ENCODE results near the gene ASTN2.

The ASTN2 gene

DNA sequence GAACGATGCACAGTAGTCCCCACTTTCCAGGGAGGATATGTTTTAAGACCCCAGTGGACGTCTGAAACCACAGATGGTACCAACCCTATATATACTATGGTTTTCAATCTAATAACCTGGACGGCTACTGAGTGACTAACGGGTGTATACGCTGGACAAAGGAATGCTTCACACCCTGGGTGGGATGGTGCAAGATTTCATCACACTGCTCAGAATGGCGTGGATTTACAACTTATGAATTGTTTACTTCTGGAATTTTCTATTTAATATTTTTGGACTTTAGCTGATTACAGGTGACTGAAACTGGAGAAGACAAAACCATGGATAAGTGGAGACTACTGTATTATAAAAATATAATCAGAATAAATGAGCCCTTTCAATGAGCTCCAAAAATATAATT lies 875.3 kb downstream of the ASTN2 start:
- Histone ChIP-seq H3K4me3 (no peak overlapping the region), H3K27me3 (no peaks in the 10 kb centered on the region), H3K36me3 (no peaks in the 10 kb centered on the region), H3K9me3 (no peaks in the 10 kb centered on the region), H3K4me1 (no peaks in the 10 kb centered on the region), H3K27ac (no peak overlapping the region)
- no peak for DNase-seq
- TF ChIP-seq, protein P1, sequence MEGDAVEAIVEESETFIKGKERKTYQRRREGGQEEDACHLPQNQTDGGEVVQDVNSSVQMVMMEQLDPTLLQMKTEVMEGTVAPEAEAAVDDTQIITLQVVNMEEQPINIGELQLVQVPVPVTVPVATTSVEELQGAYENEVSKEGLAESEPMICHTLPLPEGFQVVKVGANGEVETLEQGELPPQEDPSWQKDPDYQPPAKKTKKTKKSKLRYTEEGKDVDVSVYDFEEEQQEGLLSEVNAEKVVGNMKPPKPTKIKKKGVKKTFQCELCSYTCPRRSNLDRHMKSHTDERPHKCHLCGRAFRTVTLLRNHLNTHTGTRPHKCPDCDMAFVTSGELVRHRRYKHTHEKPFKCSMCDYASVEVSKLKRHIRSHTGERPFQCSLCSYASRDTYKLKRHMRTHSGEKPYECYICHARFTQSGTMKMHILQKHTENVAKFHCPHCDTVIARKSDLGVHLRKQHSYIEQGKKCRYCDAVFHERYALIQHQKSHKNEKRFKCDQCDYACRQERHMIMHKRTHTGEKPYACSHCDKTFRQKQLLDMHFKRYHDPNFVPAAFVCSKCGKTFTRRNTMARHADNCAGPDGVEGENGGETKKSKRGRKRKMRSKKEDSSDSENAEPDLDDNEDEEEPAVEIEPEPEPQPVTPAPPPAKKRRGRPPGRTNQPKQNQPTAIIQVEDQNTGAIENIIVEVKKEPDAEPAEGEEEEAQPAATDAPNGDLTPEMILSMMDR (IDR thresholded peaks at IDR 0.05): no peak
- intact Hi-C loops (cut with DNase I; ENCODE audit: low total_unique reads): no loop called here

DNA sequence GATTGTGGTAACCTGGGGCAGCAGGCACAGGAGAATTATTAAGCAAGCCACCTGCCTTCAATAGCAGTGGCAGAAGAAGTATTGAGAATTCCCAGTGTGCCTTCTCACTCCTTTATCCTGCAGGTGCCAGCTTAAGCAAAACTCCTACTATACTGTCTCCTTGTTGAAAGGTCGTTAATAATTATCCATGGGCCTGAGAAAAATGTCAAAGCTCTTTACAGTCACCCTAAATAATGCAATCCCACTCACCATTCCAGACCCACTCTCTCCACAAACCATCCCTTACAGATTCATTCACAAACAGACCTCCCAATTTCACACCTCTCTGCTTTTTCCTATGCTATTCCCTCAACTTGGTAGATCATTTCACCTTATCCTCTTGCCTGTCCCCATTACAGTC lies 889.2 kb downstream of the ASTN2 start:
- TF ChIP-seq, protein P1 (IDR thresholded peaks at IDR 0.05): no peak
- no peak overlapping the region for H3K27ac ChIP-seq
- H3K4me1 ChIP-seq: no peaks in the 10 kb centered on the region
- peaks cover 0 to 4% (median 0%) of the 10 kb centered on the region in 3 donors for H3K9me3 ChIP-seq
- intact Hi-C loops (cut with DNase I; ENCODE audit: low total_unique reads): no loop called here
- DNase-seq: no peak
- H3K27me3 ChIP-seq: no peaks in the 10 kb centered on the region
- H3K36me3 ChIP-seq: no peaks in the 10 kb centered on the region
- no peak overlapping the region for H3K4me3 ChIP-seq

DNA sequence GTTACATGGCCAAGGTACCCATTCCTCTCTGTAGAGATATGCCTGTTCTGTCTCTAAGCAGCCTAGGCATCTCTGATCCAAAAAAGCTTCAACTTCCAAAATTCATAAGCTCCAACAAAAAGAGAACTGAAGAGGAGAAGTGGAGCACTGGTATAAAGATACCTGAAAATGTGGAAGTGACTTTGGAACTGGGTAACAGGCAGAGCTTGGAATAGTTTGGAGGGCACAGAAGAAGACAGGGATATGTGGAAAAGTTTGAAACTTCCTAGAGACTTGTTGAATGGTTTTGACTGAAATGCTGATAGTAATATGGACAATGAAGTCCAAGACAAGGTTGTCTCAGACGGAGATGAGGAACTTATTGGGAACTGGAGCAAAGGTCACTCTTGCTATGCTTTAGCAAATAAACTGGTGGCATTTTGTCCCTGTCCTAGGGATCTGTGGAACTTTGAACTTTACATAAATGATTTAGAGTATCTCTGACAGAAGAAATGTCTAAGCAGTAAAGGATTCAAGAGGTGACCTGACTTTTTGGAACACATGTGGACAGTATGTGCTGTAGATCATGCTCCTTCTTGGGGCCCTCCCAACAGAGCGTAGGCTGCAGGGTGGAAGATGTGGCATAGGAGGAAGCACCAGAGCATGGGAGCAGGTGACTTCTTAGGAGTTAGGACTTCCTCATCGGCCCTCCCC lies 889.9 kb downstream of the ASTN2 start:
- TF ChIP-seq, protein P1 (IDR thresholded peaks at IDR 0.05): no peak
- peaks cover 0 to 5% (median 4%) of the 10 kb centered on the region in 3 donors for H3K9me3 ChIP-seq
- no peaks in the 10 kb centered on the region for H3K4me1 ChIP-seq
- DNase-seq: no peak
- H3K4me3 ChIP-seq: no peak overlapping the region
- intact Hi-C loops (cut with DNase I; ENCODE audit: low total_unique reads): no loop called here
- no peaks in the 10 kb centered on the region for H3K36me3 ChIP-seq
- no peak overlapping the region for H3K27ac ChIP-seq
- no peaks in the 10 kb centered on the region for H3K27me3 ChIP-seq

DNA sequence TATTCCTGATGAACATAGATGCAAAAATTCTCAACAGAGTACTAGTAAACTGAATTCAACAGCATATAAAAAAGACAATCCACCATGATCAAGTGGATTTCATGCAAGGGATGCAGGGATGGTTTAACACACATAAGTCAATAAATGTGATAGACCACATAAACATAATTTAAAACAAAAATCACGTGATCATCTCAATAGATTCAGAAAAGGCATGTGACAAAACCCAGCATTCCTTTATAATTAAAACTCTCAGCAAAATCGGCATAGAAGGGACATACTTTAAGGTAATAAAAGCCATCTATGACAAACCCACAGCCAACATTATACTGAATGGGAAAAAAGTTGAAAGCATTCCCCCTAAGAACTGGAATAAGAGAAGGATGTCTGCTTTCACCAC lies 894.6 kb downstream of the ASTN2 start:
- Histone ChIP-seq H3K27ac (no peak overlapping the region), H3K27me3 (no peaks in the 10 kb centered on the region), H3K4me3 (no peak overlapping the region), H3K36me3 (no peaks in the 10 kb centered on the region), H3K4me1 (no peaks in the 10 kb centered on the region), H3K9me3 (peaks cover 4 to 11% (median 5%) of the 10 kb centered on the region in 3 donors)
- DNase-seq: no peak
- intact Hi-C loops (cut with DNase I; ENCODE audit: low total_unique reads): no loop called here
- TF ChIP-seq, protein P1 (IDR thresholded peaks at IDR 0.05): no peak

DNA sequence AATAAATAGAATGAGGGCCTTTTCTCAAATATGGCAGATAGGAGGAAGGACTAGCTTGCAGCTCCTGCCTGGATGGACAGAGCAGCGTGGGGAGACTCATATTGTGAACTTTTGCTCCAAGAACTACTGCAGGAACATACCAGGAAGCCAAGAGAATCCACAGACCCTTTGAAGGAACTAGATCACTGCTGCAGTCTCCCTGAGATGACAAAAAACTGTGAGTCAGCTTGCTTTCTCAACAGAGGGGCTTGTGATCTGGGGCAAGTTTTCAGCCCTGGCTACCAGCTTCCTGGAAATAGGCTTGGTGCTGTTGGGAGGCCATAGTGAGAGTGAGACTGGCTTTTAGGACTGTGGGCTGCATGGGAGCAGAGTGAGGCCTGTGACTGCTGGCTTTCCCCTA lies 898.4 kb downstream of the ASTN2 start:
- TF ChIP-seq, protein P1 (IDR thresholded peaks at IDR 0.05): no peak
- no peak overlapping the region for H3K4me3 ChIP-seq
- H3K9me3 ChIP-seq: peaks cover 4 to 11% (median 5%) of the 10 kb centered on the region in 3 donors
- H3K4me1 ChIP-seq: no peaks in the 10 kb centered on the region
- no peaks in the 10 kb centered on the region for H3K27me3 ChIP-seq
- intact Hi-C loops (cut with DNase I; ENCODE audit: low total_unique reads): no loop called here
- H3K27ac ChIP-seq: no peak overlapping the region
- H3K36me3 ChIP-seq: no peaks in the 10 kb centered on the region
- no peak for DNase-seq
